C4-2B (cell line): Measurements from ENCODE around the gene DNAH2.

Experiments
- ZFX ChIP-seq: fragments of 450-650 bp; IDR thresholded peaks from 2 replicates; pipeline ENCODE4 v1.6.1; 2017
- TF ChIP-seq, protein P1 (sequence below): fragments of 450-650 bp; conservative IDR thresholded peaks from 2 replicates; pipeline ENCODE4 v1.5.1; 2017; ENCODE audit warnings: mild to moderate bottlenecking

GRCh38 chr17:7864995-7865650 lies 147.6 kb downstream of the DNAH2 start:
- TF ChIP-seq, protein P1, sequence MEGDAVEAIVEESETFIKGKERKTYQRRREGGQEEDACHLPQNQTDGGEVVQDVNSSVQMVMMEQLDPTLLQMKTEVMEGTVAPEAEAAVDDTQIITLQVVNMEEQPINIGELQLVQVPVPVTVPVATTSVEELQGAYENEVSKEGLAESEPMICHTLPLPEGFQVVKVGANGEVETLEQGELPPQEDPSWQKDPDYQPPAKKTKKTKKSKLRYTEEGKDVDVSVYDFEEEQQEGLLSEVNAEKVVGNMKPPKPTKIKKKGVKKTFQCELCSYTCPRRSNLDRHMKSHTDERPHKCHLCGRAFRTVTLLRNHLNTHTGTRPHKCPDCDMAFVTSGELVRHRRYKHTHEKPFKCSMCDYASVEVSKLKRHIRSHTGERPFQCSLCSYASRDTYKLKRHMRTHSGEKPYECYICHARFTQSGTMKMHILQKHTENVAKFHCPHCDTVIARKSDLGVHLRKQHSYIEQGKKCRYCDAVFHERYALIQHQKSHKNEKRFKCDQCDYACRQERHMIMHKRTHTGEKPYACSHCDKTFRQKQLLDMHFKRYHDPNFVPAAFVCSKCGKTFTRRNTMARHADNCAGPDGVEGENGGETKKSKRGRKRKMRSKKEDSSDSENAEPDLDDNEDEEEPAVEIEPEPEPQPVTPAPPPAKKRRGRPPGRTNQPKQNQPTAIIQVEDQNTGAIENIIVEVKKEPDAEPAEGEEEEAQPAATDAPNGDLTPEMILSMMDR: no peak
- TF ChIP-seq ZFX: no peak
